H54 (cell line): ENCODE results near the gene CAMSAP1.
"Not testable (repeated sequence)": the region's sequence is repeated elsewhere in the genome, so short reads cannot be mapped to it uniquely, and the experiment has no call there.

Source experiments
- DNase-seq: peaks from one replicate; pipeline ENCODE4 v3.0.0; 2011; ENCODE audit warnings: low spot score, mixed read lengths; ENCODE audit not compliant: insufficient read length
- FAIRE-seq: peaks from 3 replicates; lab custom pipeline; 2011; peaks lifted over from hg19 to GRCh38; lab: Jason Lieb, UNC
- POLR2A ChIP-seq: IDR thresholded peaks from 2 replicates; pipeline ENCODE4 v1.6.1; 2011; ENCODE audit warnings: low read depth, mild to moderate bottlenecking, low read length

Gene CAMSAP1

GRCh38 chr9:135946392-135946994 is 39.1 kb upstream of the CAMSAP1 start:
- no peak for DNase-seq
- no peak for TF ChIP-seq POLR2A
- no peak for FAIRE-seq

- DNase-seq = no peak
- TF ChIP-seq POLR2A = no peak
- no peak for FAIRE-seq
These were observed 38.6 kb upstream of the CAMSAP1 start for GRCh38 chr9:135945969-135946368.

DNA sequence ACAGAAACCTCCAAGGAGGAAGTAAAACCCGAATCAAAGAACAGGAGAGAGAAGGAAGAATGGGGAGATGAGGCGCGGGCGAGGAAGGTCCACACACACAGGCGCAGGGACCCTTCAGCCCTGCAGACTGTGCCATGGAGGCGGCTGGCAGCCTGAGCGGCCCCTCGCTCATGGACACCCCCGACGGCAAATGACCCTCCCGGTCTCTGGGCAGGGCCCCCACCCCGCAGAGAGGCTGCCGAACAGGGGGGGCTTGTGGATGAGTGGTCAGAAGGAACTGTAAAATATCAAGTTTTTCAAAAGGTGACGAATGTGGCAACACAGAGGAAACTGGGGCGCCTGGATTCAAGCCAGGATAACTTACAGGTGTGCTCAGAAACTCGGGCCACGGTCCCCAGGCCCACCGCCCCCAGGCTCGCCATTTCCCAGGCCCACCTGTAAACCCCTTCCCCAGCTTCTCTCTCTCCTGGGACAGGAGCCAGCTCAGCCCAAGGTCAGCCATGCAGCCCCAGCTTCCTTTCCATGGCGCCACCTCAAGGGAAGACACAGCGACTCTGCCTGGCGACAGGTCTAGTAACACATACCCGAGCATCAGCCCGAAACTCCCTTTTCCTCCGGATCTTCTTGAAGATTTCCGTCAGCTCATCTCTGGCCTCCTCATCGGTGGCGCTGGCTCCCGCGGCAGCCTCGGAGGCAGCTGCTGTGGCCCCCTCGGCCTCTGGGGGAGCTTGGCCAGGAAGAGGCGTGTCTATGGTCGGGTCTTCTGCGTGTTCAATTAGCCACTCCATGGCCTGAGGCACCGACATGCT is 37.3 kb upstream of the CAMSAP1 start:
- TF ChIP-seq POLR2A = no peak
- DNase-seq = no peak
- no peak for FAIRE-seq

DNA sequence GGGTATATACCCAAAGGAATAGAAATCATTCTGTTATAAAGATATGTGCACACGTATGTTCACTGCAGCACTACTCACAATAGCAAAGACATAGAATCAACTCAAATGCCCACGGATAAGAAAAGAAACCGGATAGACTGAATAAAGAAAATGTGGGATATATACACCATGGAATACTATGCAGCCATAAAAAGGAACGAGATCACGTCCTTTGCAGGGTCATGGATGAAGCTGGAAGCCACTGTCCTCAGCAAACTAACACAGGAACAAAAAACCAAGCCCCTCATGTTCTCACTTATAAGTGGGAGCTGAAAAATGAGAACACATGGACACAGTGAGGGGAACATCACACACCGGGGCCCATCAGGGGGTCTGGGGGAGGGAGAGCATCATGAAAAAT is 36.3 kb upstream of the CAMSAP1 start:
- DNase-seq, FAIRE-seq: not testable (repeated sequence)

DNA sequence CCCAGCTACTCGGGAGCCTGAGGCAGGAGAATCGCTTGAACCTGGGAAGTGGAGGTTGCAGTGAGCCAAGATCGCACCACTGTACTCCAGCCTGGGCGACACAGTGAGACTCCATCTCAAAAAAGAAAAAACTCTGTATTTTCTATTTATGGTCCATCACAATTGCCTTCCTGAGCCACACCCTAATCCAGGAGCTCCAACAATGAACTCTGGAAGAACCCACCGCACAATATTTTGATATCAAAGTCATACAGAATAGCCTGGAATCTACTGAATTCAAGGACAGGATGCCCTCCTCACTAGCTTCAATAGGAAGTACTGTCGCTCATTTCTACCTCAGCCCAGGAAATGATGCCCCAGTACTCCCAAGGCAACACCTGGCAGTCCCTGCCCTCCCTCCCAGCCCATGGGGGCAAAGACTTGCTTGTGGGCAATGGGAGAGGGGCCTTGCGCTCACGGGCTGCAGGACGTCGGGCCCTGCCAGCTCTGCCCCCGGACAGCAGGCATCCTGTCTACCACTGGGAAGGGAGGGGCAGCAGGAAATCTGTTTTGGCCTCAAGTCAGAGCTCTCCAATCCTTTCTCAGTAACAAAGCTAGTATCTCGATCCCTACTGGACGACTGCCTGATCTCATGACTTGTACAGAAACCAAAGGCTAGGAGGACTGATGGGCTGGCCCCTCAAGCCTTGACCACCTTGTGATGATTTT is 34.1 kb upstream of the CAMSAP1 start:
- TF ChIP-seq POLR2A = no peak
- DNase-seq (no peak), FAIRE-seq (no peak)

DNA sequence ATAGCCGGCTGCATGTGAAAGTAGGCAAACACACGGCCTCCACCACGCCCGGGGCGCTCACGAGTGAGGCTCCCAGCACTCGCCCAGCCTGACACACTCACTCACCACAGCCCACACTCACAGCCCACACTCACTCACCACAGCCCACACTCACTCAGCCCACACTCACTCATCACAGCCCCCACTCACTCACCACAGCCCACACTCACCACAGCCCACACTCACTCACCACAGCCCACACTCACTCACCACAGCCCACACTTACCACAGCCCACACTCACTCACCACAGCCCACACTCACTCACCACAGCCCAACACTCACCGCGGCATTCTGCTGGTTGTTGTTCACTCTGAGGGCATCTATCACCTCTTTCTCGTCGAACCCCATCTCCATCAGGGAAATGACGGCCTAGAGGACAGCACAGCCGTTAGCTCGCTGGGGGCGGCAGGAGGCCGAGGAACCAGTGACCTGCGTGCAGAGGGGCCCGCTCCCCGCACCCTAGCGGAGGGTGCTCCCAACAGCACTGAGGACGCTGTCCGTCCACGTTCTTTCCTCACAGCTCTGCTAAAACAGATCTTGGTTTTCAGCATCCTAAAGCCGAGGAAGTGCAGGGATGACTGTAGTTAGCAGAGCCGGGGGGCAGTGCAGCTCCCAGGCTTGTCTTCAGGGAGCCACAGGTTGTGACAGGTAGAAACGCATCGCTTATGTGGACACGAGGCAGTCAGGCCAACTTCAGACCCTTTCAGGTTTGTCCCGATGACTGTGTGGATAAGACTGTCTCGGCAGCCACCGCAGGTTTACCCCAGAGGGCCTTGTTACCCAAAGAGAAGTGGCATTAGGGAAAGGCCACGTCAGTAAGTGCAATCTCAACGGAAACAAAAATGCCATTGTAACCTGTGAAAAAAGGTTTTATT is 32.3 kb upstream of the CAMSAP1 start:
- no peak for DNase-seq
- TF ChIP-seq POLR2A = no peak
- FAIRE-seq = no peak

- no peak for TF ChIP-seq POLR2A
- no peak for DNase-seq
- FAIRE-seq = no peak
These were observed 30.5 kb upstream of the CAMSAP1 start for GRCh38 chr9:135937521-135938489.

DNA sequence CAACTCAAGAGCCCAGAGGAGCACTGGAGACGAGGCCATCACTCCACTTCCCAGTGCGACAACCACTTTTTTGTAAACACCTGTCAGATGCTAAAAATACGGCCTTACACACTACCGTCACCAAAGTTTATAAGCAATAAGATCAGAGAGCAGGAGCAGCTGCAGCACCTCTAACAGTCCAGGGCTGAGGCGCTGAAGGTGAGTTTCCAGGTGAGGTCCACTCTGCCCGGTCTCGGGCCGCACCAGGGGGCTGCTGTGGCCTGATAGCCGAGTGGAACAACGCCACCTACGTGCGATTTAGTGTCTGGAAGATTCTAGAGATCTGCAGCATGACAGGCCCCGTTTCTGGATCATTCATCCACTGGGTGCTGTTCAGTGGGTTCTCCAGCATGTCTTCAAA is 25.8 kb upstream of the CAMSAP1 start:
- FAIRE-seq (no peak), DNase-seq (no peak)

DNA sequence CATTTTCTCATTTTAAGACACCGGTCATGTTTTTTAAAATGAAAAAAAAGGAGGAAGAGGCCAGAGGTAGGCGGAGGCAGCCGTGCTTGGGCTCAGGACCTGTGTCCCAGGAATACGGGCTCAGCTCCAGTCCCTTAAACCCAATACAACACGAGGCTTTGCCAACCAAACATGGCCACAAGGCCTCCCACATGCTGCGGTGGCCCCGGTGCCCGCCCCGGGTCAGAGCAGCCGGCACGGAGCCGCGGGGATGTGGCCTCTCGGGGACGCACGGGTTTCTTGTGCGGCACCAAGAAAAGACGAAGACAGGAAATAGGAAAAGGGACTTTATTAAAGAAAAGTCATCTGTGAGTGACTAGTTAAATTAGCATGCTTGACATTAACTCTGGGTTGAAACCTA is 25.3 kb upstream of the CAMSAP1 start:
- no peak for DNase-seq
- no peak for FAIRE-seq
- no peak for TF ChIP-seq POLR2A

More for the DNA sequence above, 25.8 kb upstream of the CAMSAP1 start:
- TF ChIP-seq POLR2A = no peak

- FAIRE-seq (no peak), DNase-seq (no peak)
- no peak for TF ChIP-seq POLR2A
These were observed 24.0 kb upstream of the CAMSAP1 start for GRCh38 chr9:135931349-135931820.

GRCh38 chr9:135930446-135931345 is 23.4 kb upstream of the CAMSAP1 start:
- TF ChIP-seq POLR2A = no peak
- FAIRE-seq = no peak
- DNase-seq = no peak
